ENCODE measurements around the gene MPND. TPM values are rescaled to one million over a fixed set of nuclear protein-coding genes. Genes with fewer than 3 reads are reported as not detected.

The MPND gene
- total and polyA plus RNA-seq, 8 donors: 19.9 to 31.3 (median 25.8) TPM

DNA sequence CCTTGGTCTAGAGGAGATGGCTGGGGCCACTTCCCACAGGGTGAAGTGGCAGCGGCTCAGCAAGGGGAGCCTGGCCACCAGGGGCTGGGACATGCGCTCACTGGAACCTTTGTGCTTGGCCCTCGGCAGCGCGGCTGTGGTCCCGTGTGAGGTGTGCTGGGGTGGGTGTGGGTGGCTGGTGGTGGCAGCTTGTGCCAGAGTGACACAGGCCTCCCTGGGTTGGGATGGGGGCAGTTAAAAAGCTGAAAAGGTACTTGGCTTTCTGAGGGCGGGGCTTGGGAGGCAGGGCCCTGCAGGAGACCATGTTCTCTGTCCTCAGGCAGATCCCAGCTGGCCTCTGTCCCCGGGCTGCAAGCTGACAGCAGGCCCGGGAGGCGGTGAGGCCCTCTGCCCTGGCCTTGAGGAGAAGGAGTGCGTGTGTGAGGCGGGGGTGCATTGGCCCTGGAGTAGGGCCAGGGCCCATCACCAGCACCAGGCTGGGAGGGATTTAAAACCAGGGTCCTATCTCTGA is 17.3 kb downstream of the MPND start:
- ATAC-seq (no peak), DNase-seq (peak in 1 of 4 donors; percentile 86)

DNA sequence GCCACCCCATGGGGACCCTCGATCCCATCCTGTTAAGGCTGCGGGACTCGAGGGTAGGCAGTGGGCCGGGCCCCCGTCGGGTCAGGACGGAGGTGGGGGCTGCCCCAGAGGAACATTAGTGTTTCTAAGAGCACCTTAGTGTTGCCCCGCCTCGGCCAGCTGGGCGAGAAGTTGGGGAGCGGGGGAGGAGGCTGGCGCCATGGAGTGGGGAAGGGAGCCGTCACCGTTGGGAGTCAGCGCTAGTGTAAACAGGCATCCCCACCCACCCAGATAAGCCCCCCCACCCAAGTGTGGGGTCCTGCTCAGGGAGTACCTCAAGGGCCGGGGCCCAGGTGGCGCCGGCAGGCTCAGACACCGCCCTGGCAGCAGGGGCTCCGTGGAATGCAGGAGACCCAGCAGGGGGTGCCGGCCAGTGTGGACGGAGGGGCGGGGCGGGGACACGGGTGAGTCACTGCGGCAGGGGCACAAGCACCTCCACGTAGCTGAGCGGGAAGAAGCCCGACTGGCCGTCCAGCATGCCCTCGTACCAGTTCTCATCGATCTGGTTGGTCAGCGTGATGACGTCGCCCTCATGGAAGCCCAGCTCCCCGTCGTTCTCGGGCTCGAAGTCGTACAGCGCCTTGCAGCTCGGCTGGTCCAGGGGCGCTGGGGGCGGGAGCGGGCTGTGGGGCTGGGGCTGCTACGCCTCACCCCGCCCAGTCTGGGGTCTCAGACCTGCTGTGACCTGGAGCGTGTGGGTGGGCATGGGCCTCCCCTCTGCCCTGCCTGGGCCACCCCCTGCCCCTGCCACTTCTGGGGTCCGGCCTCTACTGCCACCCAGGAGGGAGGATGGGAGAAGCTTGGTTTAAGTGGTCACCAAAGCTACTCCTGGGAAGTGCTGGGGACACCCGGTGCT is 18.0 kb downstream of the MPND start:
- H3K4me3 ChIP-seq: no peak overlapping the region
- intact Hi-C loops (cut with DNase I): no loop called here
- H3K27me3 ChIP-seq: no peaks in the 10 kb centered on the region
- H3K27ac ChIP-seq: no peak overlapping the region
- ATAC-seq (no peak), DNase-seq (peak in 1 of 4 donors; percentile 77)
- peaks cover 0 to 96% of the 10 kb centered on the region in 2 donors for H3K36me3 ChIP-seq
- no peaks in the 10 kb centered on the region for H3K4me1 ChIP-seq
- no peak for TF ChIP-seq CTCF (IDR thresholded peaks at IDR 0.05)
- H3K9me3 ChIP-seq: no peaks in the 10 kb centered on the region

More for the DNA sequence above, 17.3 kb downstream of the MPND start:
- H3K4me3 ChIP-seq: no peak overlapping the region
- H3K27ac ChIP-seq: peak overlapping the region in 1 of 2 donors; percentile 8
- H3K36me3 ChIP-seq: peaks cover 0 to 96% of the 10 kb centered on the region in 2 donors
- TF ChIP-seq CTCF (IDR thresholded peaks at IDR 0.05): no peak
- no peaks in the 10 kb centered on the region for H3K27me3 ChIP-seq
- no peaks in the 10 kb centered on the region for H3K4me1 ChIP-seq
- intact Hi-C loops (cut with DNase I): no loop called here
- H3K9me3 ChIP-seq: no peaks in the 10 kb centered on the region

DNA sequence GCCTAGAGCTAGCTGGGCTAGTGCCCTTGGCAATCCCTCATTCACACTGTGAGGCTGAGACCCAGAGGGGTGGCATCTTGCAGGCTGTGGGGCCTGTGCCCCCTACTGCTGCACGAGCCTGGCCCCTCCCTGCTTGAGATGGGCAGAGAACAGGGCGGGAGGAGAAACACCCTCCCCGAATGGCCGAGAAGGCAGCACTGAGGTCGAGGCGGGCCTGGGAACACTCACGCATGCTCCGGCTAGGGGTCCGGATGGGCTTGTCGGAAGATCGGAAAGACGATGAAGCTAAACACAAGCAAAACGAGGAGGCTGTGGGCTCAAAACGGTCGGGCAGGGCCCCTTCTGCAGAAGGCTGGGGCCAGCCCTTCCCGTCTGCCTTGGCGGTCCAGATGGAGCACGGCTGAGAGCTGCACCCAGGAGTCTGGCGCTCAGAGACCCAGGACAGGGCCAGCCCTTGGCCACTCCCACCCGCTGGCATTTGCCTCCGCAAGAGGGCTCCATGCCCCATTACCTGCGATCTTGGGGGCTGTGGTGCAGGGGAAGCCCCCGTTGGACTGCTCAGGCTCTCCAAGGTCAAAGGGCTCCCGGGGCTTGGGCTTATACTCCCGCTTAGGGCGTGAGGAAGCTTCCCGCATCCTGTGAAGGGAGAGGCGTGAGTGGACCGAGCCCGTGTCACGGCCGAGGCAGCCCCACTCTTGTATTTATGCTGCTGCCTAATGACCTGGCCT is 18.9 kb downstream of the MPND start:
- H3K27me3 ChIP-seq: no peaks in the 10 kb centered on the region
- no peak for DNase-seq
- intact Hi-C loops (cut with DNase I): no loop called here
- H3K4me3 ChIP-seq: no peak overlapping the region
- peaks cover 0 to 1% of the 10 kb centered on the region in 2 donors for H3K4me1 ChIP-seq
- no peak overlapping the region for H3K27ac ChIP-seq
- H3K36me3 ChIP-seq: peaks cover 0 to 97% of the 10 kb centered on the region in 2 donors
- ATAC-seq: no peak
- TF ChIP-seq CTCF (IDR thresholded peaks at IDR 0.05): no peak
- no peaks in the 10 kb centered on the region for H3K9me3 ChIP-seq

- H3K4me1 ChIP-seq: peaks cover 3 to 9% of the 10 kb centered on the region in 2 donors
- no peaks in the 10 kb centered on the region for H3K27me3 ChIP-seq
- H3K36me3 ChIP-seq: peaks cover 0 to 97% of the 10 kb centered on the region in 2 donors
- no peak overlapping the region for H3K4me3 ChIP-seq
- no peaks in the 10 kb centered on the region for H3K9me3 ChIP-seq
- DNase-seq (no peak), ATAC-seq (no peak)
- intact Hi-C loops (cut with DNase I): no loop called here
- TF ChIP-seq CTCF (IDR thresholded peaks at IDR 0.05): no peak
- no peak overlapping the region for H3K27ac ChIP-seq
Measured at GRCh38 chr19:4362831-4363545, 19.6 kb downstream of the MPND start.

All from left lung (tissue), 10 donors.